GM18505 (cell line): Measurements from ENCODE around the gene APIP.

ENCODE experiments used
- ATAC-seq: cut with Tn5 transposase; IDR thresholded peaks from one replicate; pipeline ENCODE4 v1.9.1; 2021; ENCODE audit not compliant: unreplicated experiment
- POLR2A ChIP-seq: IDR thresholded peaks from 4 replicates; pipeline ENCODE4 v1.6.1; 2011; ENCODE audit warnings: borderline replicate concordance; ENCODE audit not compliant: insufficient read depth, insufficient read length; ENCODE audit errors: extremely low read depth

Gene APIP

DNA sequence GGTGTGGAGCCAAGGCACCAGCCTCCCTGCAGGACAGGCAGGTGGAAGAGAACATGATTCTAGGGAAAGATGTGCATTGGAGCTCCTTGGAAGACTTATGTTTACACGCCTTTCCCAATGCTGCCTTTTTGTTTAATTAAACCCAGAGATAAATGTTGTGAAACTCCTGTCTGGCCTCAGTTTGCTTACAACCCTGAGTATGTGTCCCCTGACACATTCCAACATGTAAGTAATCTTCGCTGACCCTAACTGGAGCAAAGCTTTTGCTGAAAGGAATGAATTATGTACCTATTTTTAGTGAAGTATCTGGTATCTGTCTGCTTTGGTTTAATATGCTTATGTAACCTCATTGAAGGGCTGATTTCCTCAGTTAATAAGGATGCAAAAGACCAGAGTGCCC is 56.7 kb downstream of the APIP start:
- no peak for ATAC-seq
- TF ChIP-seq POLR2A = no peak

DNA sequence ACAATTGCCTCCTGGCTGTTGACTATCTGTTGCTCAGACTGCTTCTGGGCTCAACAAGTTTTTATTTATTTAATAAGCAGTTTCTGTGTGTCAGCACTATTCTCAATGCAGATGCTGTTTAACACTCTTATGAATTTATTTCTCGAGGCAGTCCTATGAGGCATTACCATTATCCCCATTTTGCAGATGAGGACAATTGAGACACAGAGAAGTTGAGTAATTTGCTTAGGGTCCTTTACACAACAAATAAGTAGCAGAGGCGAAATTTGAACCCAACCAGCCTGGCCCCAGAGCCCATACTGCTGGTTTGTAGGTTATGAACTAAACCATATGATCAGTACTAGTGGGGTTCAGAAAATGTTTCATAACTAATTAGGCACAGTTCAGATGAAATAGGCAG is 58.7 kb downstream of the APIP start:
- no peak for TF ChIP-seq POLR2A
- no peak for ATAC-seq

DNA sequence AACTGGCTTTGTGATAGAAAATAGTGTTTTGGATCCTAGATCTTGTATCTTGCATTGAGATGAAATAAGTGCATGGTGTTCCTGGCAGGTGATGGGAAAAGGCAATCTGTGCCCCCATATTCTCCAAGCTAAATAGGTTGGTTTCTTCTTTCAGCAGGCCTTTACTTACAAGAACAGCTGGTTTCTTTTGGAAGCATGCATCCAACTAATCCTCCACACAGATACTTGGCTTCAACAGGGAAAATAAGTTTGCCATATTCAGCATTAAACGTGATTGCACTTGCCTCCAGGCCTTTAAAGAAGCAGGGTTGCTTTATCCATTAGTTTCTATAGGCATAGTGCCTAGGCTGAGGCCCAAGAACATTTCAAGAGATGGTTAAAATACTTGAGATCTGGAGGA is 59.9 kb downstream of the APIP start:
- no peak for ATAC-seq
- no peak for TF ChIP-seq POLR2A

DNA sequence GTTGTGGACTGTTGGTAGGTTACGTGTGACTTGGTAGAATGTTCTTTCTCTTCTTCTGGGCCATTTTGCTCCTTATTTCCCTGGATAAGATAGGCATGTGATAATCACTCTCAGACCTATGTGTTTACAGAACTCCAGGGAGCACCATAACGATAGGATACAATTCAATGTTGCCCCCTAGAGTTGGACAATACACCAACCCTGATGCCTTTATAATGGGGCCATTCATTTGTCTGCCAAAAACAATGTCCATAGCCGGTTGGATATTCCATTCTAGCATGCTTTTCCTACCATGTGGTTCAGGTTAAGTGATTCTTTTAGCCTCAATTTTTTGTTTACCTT is 60.5 kb downstream of the APIP start:
- TF ChIP-seq POLR2A = no peak
- ATAC-seq = no peak

DNA sequence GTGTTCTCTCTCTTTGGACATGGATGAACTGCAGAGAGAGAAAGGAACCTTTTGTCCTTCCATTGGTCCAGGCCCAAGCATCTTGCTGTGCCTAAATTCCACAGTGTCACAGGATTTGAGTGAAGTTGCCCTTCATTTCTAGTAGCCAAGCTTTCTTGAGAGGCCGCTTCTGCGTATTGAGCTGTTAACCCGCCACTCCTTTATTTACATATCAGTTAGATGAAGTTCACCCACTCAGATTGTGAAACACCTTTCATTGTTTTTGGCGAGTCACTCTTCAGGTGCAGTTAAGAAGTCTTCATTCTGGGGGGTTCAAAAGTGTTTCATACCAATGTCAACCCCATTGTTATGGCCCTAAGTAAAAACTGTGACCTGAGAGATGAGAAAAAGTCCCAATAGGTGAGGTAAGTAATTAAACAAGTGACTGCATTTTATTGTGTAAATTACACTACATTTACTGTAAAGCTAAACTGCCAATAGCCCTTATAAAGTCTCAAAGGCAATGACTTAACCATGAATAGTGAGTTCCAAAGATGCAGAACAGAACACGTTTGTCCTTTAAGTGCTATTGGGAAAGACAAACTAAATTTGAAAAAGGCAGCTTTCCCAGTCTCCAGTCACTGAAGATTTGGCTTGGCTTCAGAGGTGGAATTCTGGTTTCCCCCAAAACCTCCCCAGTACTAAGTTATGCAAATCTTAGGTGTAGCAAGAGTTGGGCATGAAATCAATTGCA is 61.0 kb downstream of the APIP start:
- no peak for TF ChIP-seq POLR2A
- ATAC-seq = no peak

DNA sequence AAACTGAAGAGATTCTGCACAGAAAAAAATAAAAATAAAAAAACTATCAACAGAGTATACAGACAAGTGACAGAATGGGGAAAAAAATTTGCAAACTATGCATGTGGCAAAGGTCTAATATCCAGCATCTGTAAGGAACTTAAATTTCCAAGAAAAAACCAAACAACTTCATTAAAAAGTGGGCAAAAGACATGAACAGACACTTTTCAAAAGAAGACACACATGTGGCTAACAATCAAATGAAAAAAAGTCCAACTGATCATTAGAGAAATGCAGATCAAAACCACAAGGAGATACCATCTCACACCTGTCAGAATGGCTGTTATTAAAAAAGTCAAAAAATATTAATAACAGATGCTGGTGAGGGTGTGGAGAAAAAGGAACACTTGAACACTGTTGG is 64.3 kb downstream of the APIP start:
- TF ChIP-seq POLR2A = no peak
- no peak for ATAC-seq

DNA sequence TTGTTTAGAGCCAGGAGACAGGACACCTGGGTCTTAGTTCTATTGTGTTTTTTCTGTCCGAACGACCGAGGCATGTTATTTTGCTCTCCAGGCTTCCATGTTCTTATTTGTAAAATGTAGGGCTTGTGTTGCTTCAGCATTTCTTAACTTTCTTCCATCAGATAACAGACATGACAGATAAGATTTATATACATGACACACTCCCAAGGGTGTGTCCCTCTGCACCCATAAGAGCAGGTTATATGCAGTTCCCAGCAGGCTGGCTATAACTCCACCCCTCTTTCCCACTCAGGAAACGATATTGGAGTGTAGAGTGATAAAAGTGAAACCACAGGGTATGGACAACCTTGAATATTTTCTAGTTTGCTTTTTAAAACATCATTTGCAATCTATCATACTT is 65.8 kb downstream of the APIP start:
- no peak for TF ChIP-seq POLR2A

DNA sequence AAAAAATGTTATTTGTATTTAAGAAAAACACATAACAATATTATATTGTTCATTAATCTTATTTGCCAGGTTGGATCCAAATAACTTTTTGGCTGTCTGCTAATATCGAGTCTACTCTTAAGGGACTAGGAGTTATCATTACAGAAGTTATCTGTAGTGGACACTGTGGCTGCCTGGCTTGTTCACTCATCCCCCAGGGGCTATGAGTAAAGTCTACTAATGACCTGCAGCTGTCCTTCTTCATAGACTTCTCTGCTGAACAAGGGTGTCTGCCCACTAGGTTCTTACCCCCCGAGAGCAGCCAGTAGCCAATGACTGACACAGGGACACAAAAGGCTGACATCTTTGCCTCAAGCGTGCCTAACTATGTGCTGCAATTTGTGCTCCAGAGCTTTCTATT is 69.7 kb downstream of the APIP start:
- no peak for TF ChIP-seq POLR2A
- no peak for ATAC-seq

More for the DNA sequence above, 65.8 kb downstream of the APIP start:
- ATAC-seq = no peak

DNA sequence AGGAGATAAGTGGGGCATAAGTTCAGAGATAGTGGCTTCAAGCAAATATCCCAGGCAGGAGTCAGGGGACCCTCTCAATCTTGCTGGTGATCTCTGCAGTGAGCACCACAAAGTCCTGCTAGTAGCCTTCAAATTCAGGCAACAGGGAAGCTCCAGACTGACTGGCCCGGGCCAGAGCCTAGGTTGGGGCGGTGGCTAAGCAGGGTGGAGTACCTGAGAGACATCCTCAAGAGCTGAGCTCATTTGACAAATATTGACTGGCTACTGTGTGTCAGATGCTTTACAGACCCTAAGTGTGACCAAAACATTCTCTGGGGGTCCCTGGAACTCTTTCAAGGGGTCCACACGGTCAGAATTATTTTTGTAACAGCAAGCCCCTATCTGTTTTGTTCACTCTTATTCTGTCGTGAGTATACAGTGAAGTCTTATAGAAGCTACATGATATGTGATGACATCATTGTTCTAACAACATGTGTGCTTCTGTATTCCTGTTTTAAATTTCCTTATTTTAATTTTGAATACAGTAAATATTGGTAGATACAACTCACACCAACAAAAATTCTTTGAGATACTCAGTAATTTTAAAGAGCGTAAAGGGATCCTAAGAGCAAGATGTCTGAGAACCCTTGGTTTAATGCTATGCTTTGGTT is 71.6 kb downstream of the APIP start:
- ATAC-seq = no peak
- no peak for TF ChIP-seq POLR2A

DNA sequence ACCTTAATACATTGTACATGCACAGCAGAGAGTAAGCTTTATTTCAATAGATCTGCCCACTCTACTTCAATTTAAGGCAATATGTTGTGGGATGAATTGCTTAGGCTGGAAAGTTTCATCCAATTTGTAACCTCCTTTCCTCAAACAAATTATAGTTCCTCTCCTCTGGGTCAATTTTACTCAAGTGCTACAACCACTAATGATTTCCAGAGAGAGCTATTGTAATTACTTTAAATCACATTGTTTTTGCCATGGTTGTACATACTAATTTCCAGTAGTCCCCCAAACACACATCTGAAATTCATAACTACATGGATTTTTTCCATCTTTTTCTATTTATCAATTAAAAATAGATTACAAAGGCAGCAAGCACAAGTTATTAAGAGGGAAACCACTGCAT is 72.9 kb downstream of the APIP start:
- no peak for TF ChIP-seq POLR2A
- no peak for ATAC-seq

DNA sequence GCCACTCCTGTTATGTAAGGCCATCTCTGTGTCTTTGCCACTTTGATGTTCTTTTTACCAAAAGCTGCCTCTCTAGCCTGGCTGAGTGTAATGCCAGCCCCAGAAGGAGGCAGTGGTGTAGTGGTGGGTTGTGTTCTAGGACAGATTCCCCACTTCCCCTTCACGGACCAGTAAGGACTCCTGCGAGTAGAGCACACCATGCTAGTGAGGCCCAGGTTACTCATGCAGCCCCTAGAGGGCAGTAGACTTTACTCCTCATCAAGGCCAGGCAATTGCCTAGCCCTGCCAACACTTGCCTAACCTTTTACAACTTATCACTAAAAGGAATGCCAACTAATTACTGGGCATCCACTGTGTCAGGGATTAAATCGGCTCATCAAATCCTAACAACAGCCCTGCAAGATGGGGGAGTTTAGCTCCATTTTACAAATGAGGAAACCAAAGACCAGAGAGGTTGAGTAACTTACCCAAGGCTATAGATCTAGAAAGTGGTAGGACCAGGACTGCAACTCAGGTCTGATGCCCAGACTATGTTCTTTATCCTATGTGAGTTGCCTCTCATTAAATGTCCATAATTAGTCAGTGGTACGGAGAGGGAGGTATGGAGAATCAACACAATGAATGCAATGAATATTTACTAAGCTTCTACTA is 75.3 kb downstream of the APIP start:
- ATAC-seq = peak; percentile 78
- no peak for TF ChIP-seq POLR2A

DNA sequence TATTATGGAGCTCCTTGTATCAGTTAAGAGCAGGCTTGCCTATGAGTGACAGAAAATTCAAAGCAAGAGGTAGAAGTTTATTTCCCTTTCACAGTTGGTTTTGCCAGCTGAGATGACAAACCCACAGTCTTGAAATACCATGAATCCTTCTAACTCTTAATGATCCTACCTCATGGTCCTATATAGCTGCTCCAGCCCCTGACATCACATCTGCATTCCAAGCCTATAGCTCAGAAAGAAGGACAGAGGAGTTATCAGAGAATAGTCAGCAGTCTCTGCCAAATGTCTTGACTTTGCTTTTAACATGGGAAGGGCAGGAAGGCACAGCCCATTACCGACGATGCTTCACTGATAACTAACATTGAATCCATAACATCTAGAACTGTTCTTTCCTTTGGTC is 76.2 kb downstream of the APIP start:
- no peak for TF ChIP-seq POLR2A
- ATAC-seq = no peak

DNA sequence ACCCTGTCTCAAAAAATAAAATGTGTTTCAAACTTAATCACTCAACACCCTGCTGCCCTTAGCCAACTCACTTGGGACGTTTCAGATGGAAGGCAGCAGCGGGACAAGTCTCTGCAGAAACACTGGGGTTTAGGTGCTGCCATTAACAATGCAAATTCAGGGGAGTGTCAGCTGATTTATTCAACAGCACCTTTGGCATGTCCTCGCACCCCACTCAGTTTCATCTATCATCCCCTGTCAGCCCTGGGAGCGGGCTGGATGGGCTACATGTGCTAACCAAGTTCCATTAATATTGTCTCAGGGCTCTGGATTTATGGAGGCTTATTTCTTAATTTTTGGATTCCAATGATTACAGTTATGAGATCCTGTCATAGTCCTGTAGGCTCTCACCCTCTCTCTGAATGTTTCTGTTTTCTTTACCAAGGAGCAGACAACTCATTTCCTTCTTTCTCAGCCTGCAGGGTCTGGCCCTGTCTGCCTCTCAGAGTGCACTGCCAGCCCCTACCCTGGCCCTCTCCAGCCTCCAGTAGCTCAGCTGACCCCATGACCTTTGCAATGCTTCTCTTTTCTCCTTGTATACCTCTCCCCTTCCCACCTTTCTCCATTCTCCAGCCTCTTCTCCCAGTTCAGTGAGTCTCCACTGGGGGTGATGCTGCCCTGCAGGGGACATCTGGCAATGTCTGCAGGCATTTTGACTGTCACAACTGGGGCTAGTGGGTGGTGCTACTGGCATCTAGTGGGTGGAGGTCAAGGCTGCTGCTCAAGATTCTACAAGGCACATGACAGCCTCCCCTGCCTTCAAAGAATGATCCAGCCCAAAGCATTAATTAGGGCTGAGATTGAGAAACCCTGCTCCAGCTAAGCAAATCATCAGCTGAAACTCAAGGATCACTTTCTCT is 79.0 kb downstream of the APIP start:
- no peak for TF ChIP-seq POLR2A
- no peak for ATAC-seq
